HCT116 (cell line): Measurements from ENCODE around the gene PRPSAP1. TPM values are rescaled to one million over a fixed set of nuclear protein-coding genes. Genes with fewer than 3 reads are reported as not detected.

Source experiments
- ATAC-seq: fragments of 200-7000 bp; cut with Tn5 transposase; 2 replicates; pipeline ENCODE4 v1.9.1; 2020; ENCODE audit warnings: mild to moderate bottlenecking, moderate library complexity
- BruUV-seq: library from RNA; stranded (reverse); fragments of 400-500 nt; replicated peaks from 2 replicates; lab custom pipeline; 2021; lab: Mats Ljungman, UMichigan
- CTCF ChIA-PET: fragments of 300-600 bp; sonication (Branson Sonifier 250); formaldehyde crosslinking; loops from one replicate; lab custom pipeline; 2021; ENCODE audit warnings: antibody characterized with exemption; lab: Charles Lee
- POLR2A ChIA-PET: fragments of 300-600, 350-600 bp; sonication (Branson Sonifier 250); formaldehyde crosslinking; loops from one replicate; lab custom pipeline; 2021; ENCODE audit warnings: antibody characterized with exemption; lab: Charles Lee
- RAD21 ChIA-PET, 2 experiments: fragments of 300-600 bp; sonication (Branson Sonifier 250); formaldehyde crosslinking; loops; one replicate each; lab custom pipeline; 2023; ENCODE audit warnings: low total read pairs in 2 of 2; ENCODE audit not compliant: uncharacterized antibody in 2 of 2, unreplicated experiment in 2 of 2, low non-redundant PET in 1 of 2; lab: Charles Lee
- DNase-seq: peaks from one replicate; pipeline ENCODE4 v3.0.0-alpha.2; 2010; ENCODE audit warnings: low read depth, low spot score
- H2AFZ ChIP-seq: fragments of 200-600 bp; shearing (Covaris generic), sonication (generic); 2 replicates; pipeline ENCODE4 v1.6.1; 2017; ENCODE audit warnings: low read depth, mixed run types, mixed read lengths, antibody characterized with exemption, low read length; ENCODE audit not compliant: poor library complexity, severe bottlenecking
- H3K27ac ChIP-seq: 2 replicates; pipeline ENCODE4 v1.5.1; 2012; ENCODE audit warnings: low read depth, low read length
- H3K27me3 ChIP-seq: fragments of 200-600 bp; sonication (generic); 2 replicates; pipeline ENCODE4 v1.6.1; 2016; ENCODE audit warnings: mixed run types, low read length, mixed read lengths; ENCODE audit not compliant: insufficient read depth
- H3K36me3 ChIP-seq, 2 experiments: fragments of 200-500 bp in 1 of 2; fragments of 200-600 bp in 1 of 2; sonication (Bioruptor generic) in 1 of 2; sonication (generic) in 1 of 2; 2 replicates each; pipeline versions ENCODE4 v1.5.1 to v1.6.1; 2014 to 2016; ENCODE audit warnings: low read length in 2 of 2, inconsistent platforms in 1 of 2, mixed read lengths in 1 of 2, mixed run types in 1 of 2; ENCODE audit not compliant: insufficient read depth in 2 of 2, control insufficient read depth in 1 of 2
- H3K4me1 ChIP-seq, 2 experiments: fragments of 200-600 bp in 1 of 2; sonication (generic) in 1 of 2; 2 replicates each; pipeline versions ENCODE4 v1.5.1 to v1.6.1; 2012 to 2017; ENCODE audit warnings: low read length in 2 of 2, inconsistent platforms in 1 of 2, mild to moderate bottlenecking in 1 of 2, mixed read lengths in 1 of 2, mixed run types in 1 of 2, moderate library complexity in 1 of 2; ENCODE audit not compliant: insufficient read depth in 2 of 2, control insufficient read depth in 1 of 2
- H3K4me2 ChIP-seq: fragments of 200-600 bp; sonication (generic); 2 replicates; pipeline ENCODE4 v1.6.1; 2017; ENCODE audit warnings: mixed run types, low read length, mixed read lengths
- H3K4me3 ChIP-seq, 2 experiments: fragments of 200-600 bp in 1 of 2; sonication (generic) in 1 of 2; replicated peaks in 1 of 2; 2 replicates each; pipeline ENCODE4 v1.5.1; 2011 to 2016; ENCODE audit warnings: low read length in 2 of 2, control low read depth in 1 of 2, low read depth in 1 of 2, mild to moderate bottlenecking in 1 of 2, mixed read lengths in 1 of 2, mixed run types in 1 of 2
- H3K79me2 ChIP-seq: fragments of 200-600 bp; sonication (generic); 2 replicates; pipeline ENCODE4 v1.6.1; 2017; ENCODE audit warnings: mild to moderate bottlenecking, mixed run types, low read length, moderate library complexity, mixed read lengths; ENCODE audit not compliant: insufficient read depth
- H3K9ac ChIP-seq: fragments of 200-600 bp; sonication (generic); 2 replicates; pipeline ENCODE4 v1.6.1; 2016; ENCODE audit warnings: low read length, mixed read lengths
- H3K9me2 ChIP-seq: fragments of 200-600 bp; sonication (generic), shearing (Covaris generic); 2 replicates; pipeline ENCODE4 v1.6.1; 2017; ENCODE audit warnings: mixed run types, mild to moderate bottlenecking, moderate library complexity; ENCODE audit not compliant: insufficient read depth
- H3K9me3 ChIP-seq, 2 experiments: fragments of 200-500 bp in 1 of 2; fragments of 200-600 bp in 1 of 2; sonication (Bioruptor generic) in 1 of 2; sonication (generic) in 1 of 2; 2 replicates each; pipeline ENCODE4 v1.6.1; 2014 to 2017; ENCODE audit warnings: low read length in 2 of 2, mixed read lengths in 2 of 2, inconsistent platforms in 1 of 2, low read depth in 1 of 2, mild to moderate bottlenecking in 1 of 2, mixed run types in 1 of 2, moderate library complexity in 1 of 2; ENCODE audit not compliant: control insufficient read depth in 1 of 2, insufficient read depth in 1 of 2
- H4K20me1 ChIP-seq: fragments of 200-600 bp; sonication (generic), shearing (Covaris generic); 2 replicates; pipeline ENCODE4 v1.6.1; 2017; ENCODE audit warnings: mixed run types, mild to moderate bottlenecking, moderate library complexity; ENCODE audit not compliant: insufficient read depth
- CBX3 ChIP-seq: IDR thresholded peaks from 2 replicates; pipeline ENCODE4 v1.6.1; 2012; ENCODE audit warnings: low read depth
- EGR1 ChIP-seq: IDR thresholded peaks from 2 replicates; pipeline ENCODE4 v1.6.1; 2012; ENCODE audit warnings: low read depth
- POLR2A ChIP-seq: IDR thresholded peaks from 2 replicates; pipeline ENCODE4 v1.7.0; 2011; ENCODE audit warnings: borderline replicate concordance; ENCODE audit not compliant: insufficient read depth, insufficient read length; ENCODE audit errors: extremely low read depth
- SP1 ChIP-seq: IDR thresholded peaks from 2 replicates; pipeline ENCODE4 v1.6.1; 2012; ENCODE audit warnings: low read depth
- ZNF274 ChIP-seq: fragments of 200-500 bp; sonication (Bioruptor generic); IDR thresholded peaks from 2 replicates; pipeline ENCODE4 v1.6.1; 2014; ENCODE audit warnings: mild to moderate bottlenecking, low read depth, low read length, inconsistent platforms
- intact Hi-C: fragments of 100-400 bp; cut with micrococcal nuclease; formaldehyde crosslinking; loops from 2 replicates; pipeline ENCODE4 v1.10.0; 2022
- total RNA-seq: library from RNA; stranded (reverse); gene quantifications from one replicate; pipeline ENCODE4 v1.2.1, GENCODE V29; 2021; ENCODE audit not compliant: unreplicated experiment

Gene PRPSAP1
- total RNA-seq, 1 experiment from 2014 or later: 81.4 TPM

GRCh38 chr17:76318586-76318985, 35.1 kb downstream of the PRPSAP1 start:
- ATAC-seq: no peak
- H3K79me2 ChIP-seq: no peaks in the 10 kb centered on the region
- no peak overlapping the region for H3K9ac ChIP-seq
- no peak overlapping the region for H3K4me2 ChIP-seq
- ChIA-PET POLR2A (no interaction called here), RAD21 (no interaction called here), CTCF (no interaction called here)
- no peaks in the 10 kb centered on the region for H3K4me1 ChIP-seq
- no peak overlapping the region for H2AFZ ChIP-seq
- no peaks in the 10 kb centered on the region for H4K20me1 ChIP-seq
- H3K4me3 ChIP-seq: no peak overlapping the region
- no peak for DNase-seq
- H3K27me3 ChIP-seq: no peaks in the 10 kb centered on the region
- TF ChIP-seq POLR2A (no peak), EGR1 (no peak), ZNF274 (no peak)
- intact Hi-C loops: no loop called here
- H3K27ac ChIP-seq: no peak overlapping the region
- H3K9me2 ChIP-seq: no peaks in the 10 kb centered on the region
- H3K36me3 ChIP-seq: peaks cover 2 to 16% of the 10 kb centered on the region in 2 experiments; a peak in 3 of 4 replicates
- BruUV-seq: no TSS peak
- no peaks in the 10 kb centered on the region for H3K9me3 ChIP-seq

GRCh38 chr17:76317535-76317934, 36.2 kb downstream of the PRPSAP1 start:
- no peak for ATAC-seq
- Histone ChIP-seq H3K9me2 (no peaks in the 10 kb centered on the region), H3K9ac (no peak overlapping the region), H3K36me3 (peaks cover 13 to 25% of the 10 kb centered on the region in 2 experiments; a peak in 3 of 4 replicates), H3K27ac (no peak overlapping the region)
- CTCF ChIA-PET: no interaction called here
- RAD21 ChIA-PET: no interaction called here
- no peak for DNase-seq
- intact Hi-C loops: no loop called here
- TF ChIP-seq SP1 (no peak), CBX3 (no peak)
- TF ChIP-seq, all 23 proteins: peak for 0
- Histone ChIP-seq H3K9me3 (no peaks in the 10 kb centered on the region), H3K4me3 (no peak overlapping the region), H3K27me3 (no peaks in the 10 kb centered on the region), H3K4me2 (no peak overlapping the region), H2AFZ (no peak overlapping the region), H3K79me2 (no peaks in the 10 kb centered on the region), H4K20me1 (no peaks in the 10 kb centered on the region), H3K4me1 (no peaks in the 10 kb centered on the region)
- POLR2A ChIA-PET: no interaction called here
- BruUV-seq: no TSS peak
